Caco-2 (cell line): ENCODE measurements around the gene NPTX1. TPM values are rescaled to one million over a fixed set of nuclear protein-coding genes. Genes with fewer than 3 reads are reported as not detected.

ENCODE experiments used
- BruUV-seq: library from RNA; stranded (reverse); fragments of 400-500 nt; replicated peaks from 2 replicates; lab custom pipeline; 2021; lab: Mats Ljungman, UMichigan
- CTCF ChIA-PET: fragments of 300-600 bp; sonication (Branson Sonifier 250); formaldehyde crosslinking; loops from one replicate; lab custom pipeline; 2022; ENCODE audit warnings: antibody characterized with exemption; lab: Charles Lee
- POLR2A ChIA-PET: fragments of 300-600 bp; sonication (Branson Sonifier 250); formaldehyde crosslinking; loops from one replicate; lab custom pipeline; 2022; ENCODE audit warnings: antibody characterized with exemption; lab: Charles Lee
- DNase-seq, 2 experiments: peaks; one replicate each; pipeline versions ENCODE4 v3.0.0 to v3.0.0-alpha.2; 2020 to 2022
- H3K27me3 ChIP-seq: replicated peaks from 2 replicates; pipeline ENCODE4 v1.6.0; 2011; ENCODE audit warnings: low read length; ENCODE audit not compliant: control insufficient read depth, insufficient read depth
- H3K36me3 ChIP-seq: 2 replicates; pipeline ENCODE4 v1.5.1; 2011; ENCODE audit warnings: low read length; ENCODE audit not compliant: control insufficient read depth, insufficient read depth
- H3K4me1 ChIP-seq: fragments of 250-450 bp; sonication (Bioruptor Pico); 2 replicates; pipeline ENCODE4 v1.5.1; 2020; ENCODE audit warnings: mild to moderate bottlenecking
- H3K4me3 ChIP-seq: 2 replicates; pipeline ENCODE4 v1.5.1; 2011; ENCODE audit warnings: low read depth, mild to moderate bottlenecking, control low read depth, low read length
- H3K9me3 ChIP-seq: fragments of 250-450 bp; sonication (Bioruptor Pico); 2 replicates; pipeline ENCODE4 v1.5.1; 2020; ENCODE audit warnings: mild to moderate bottlenecking, moderate library complexity
- H3K27ac Mint-ChIP-seq: one replicate; pipeline ENCODE4 v1.8.0; 2022; ENCODE audit warnings: mixed read lengths; ENCODE audit not compliant: unreplicated experiment
- H3K27me3 Mint-ChIP-seq: one replicate; pipeline ENCODE4 v1.8.0; 2022; ENCODE audit warnings: mixed read lengths; ENCODE audit not compliant: insufficient read depth, unreplicated experiment
- H3K36me3 Mint-ChIP-seq: one replicate; pipeline ENCODE4 v1.8.0; 2022; ENCODE audit warnings: mild to moderate bottlenecking, mixed read lengths; ENCODE audit not compliant: insufficient read depth, unreplicated experiment
- H3K4me1 Mint-ChIP-seq: one replicate; pipeline ENCODE4 v1.8.0; 2022; ENCODE audit warnings: low read depth, mixed read lengths; ENCODE audit not compliant: unreplicated experiment
- H3K4me3 Mint-ChIP-seq: one replicate; pipeline ENCODE4 v1.8.0; 2022; ENCODE audit warnings: mild to moderate bottlenecking, moderate library complexity, mixed read lengths; ENCODE audit not compliant: unreplicated experiment
- H3K9me3 Mint-ChIP-seq: one replicate; pipeline ENCODE4 v1.8.0; 2022; ENCODE audit warnings: mixed read lengths; ENCODE audit not compliant: unreplicated experiment
- CTCF ChIP-seq, 2 experiments: fragments of 200-600 bp in 1 of 2; IDR thresholded peaks; 1 replicate in 1 of 2; 2 replicates in 1 of 2; pipeline versions ENCODE4 v1.5.1 to v1.8.0; 2011 to 2022; ENCODE audit warnings: antibody characterized with exemption in 1 of 2, control low read depth in 1 of 2, inconsistent platforms in 1 of 2, low read depth in 1 of 2, low read length in 1 of 2, mild to moderate bottlenecking in 1 of 2, moderate library complexity in 1 of 2; ENCODE audit not compliant: insufficient read depth in 1 of 2, severe bottlenecking in 1 of 2, unreplicated experiment in 1 of 2
- intact Hi-C: fragments of 100-400 bp; cut with micrococcal nuclease; formaldehyde crosslinking; loops from one replicate; pipeline ENCODE4 v1.10.0; 2022; ENCODE audit not compliant: unreplicated experiment
- total RNA-seq: library from RNA; stranded (reverse); gene quantifications from 2 replicates; pipeline ENCODE4 v1.2.3, GENCODE V29; 2022

The NPTX1 gene
- total RNA-seq, 1 experiment from 2014 or later = 0.57 TPM

GRCh38 chr17:80449194-80449929, 27.0 kb downstream of the NPTX1 start:
- H3K27me3 Mint-ChIP-seq = no peaks in the 10 kb centered on the region
- H3K27me3 ChIP-seq = no peaks in the 10 kb centered on the region; the same call in 1 of the 2 replicates
- no peaks in the 10 kb centered on the region for H3K9me3 Mint-ChIP-seq
- no peaks in the 10 kb centered on the region for H3K4me1 Mint-ChIP-seq
- no peak overlapping the region for H3K27ac Mint-ChIP-seq
- peaks cover 13% of the 10 kb centered on the region for H3K36me3 Mint-ChIP-seq
- no peaks in the 10 kb centered on the region for H3K9me3 ChIP-seq
- POLR2A ChIA-PET = no interaction called here
- no peak overlapping the region for H3K4me3 ChIP-seq
- TF ChIP-seq CTCF (IDR thresholded peaks at IDR 0.05; ENCODE audit: insufficient read depth in 1 of 2, low read depth in 1 of 2, low read length in 1 of 2, severe bottlenecking in 1 of 2, unreplicated experiment in 1 of 2) = no peak
- peaks cover 9% of the 10 kb centered on the region for H3K4me1 ChIP-seq
- no peak overlapping the region for H3K4me3 Mint-ChIP-seq
- no peaks in the 10 kb centered on the region for H3K36me3 ChIP-seq
- intact Hi-C loops = no loop called here
- BruUV-seq = no TSS peak
- CTCF ChIA-PET = no interaction called here
- DNase-seq = no peak

- BruUV-seq = no TSS peak
- Mint-ChIP-seq H3K4me3 (no peak overlapping the region), H3K36me3 (no peaks in the 10 kb centered on the region), H3K27ac (no peak overlapping the region), H3K4me1 (no peaks in the 10 kb centered on the region), H3K27me3 (peaks cover 3% of the 10 kb centered on the region), H3K9me3 (no peaks in the 10 kb centered on the region)
- no peaks in the 10 kb centered on the region for H3K4me1 ChIP-seq
- no peaks in the 10 kb centered on the region for H3K36me3 ChIP-seq
- CTCF ChIA-PET = no interaction called here
- TF ChIP-seq CTCF (IDR thresholded peaks at IDR 0.05; ENCODE audit: insufficient read depth in 1 of 2, low read depth in 1 of 2, low read length in 1 of 2, severe bottlenecking in 1 of 2, unreplicated experiment in 1 of 2) = no peak
- intact Hi-C loops = no loop called here
- H3K9me3 ChIP-seq = no peaks in the 10 kb centered on the region
- no peak overlapping the region for H3K4me3 ChIP-seq
- POLR2A ChIA-PET = no interaction called here
- no peak for DNase-seq
- H3K27me3 ChIP-seq = no peaks in the 10 kb centered on the region; the same call in 1 of the 2 replicates
Measured at GRCh38 chr17:80447790-80448189, 28.6 kb downstream of the NPTX1 start.

- H3K4me1 ChIP-seq = no peaks in the 10 kb centered on the region
- peaks cover 5% of the 10 kb centered on the region for H3K27me3 Mint-ChIP-seq
- no peak for DNase-seq
- no TSS peak for BruUV-seq
- POLR2A ChIA-PET = no interaction called here
- TF ChIP-seq CTCF (IDR thresholded peaks at IDR 0.05; ENCODE audit: insufficient read depth in 1 of 2, low read depth in 1 of 2, low read length in 1 of 2, severe bottlenecking in 1 of 2, unreplicated experiment in 1 of 2) = no peak
- no peak overlapping the region for H3K27ac Mint-ChIP-seq
- no peak overlapping the region for H3K4me3 Mint-ChIP-seq
- no peaks in the 10 kb centered on the region for H3K4me1 Mint-ChIP-seq
- no peaks in the 10 kb centered on the region; the same call in none of the 2 replicates for H3K27me3 ChIP-seq
- H3K9me3 Mint-ChIP-seq = no peaks in the 10 kb centered on the region
- intact Hi-C loops = no loop called here
- CTCF ChIA-PET = no interaction called here
- H3K36me3 ChIP-seq = no peaks in the 10 kb centered on the region
- no peak overlapping the region for H3K4me3 ChIP-seq
- no peaks in the 10 kb centered on the region for H3K9me3 ChIP-seq
- no peaks in the 10 kb centered on the region for H3K36me3 Mint-ChIP-seq
Measured at GRCh38 chr17:80446645-80447405, 29.6 kb downstream of the NPTX1 start.
